ENCODE results near the gene BLTP3A.
"Not testable (repeated sequence)": the region's sequence is repeated elsewhere in the genome, so short reads cannot be mapped to it uniquely, and the experiment has no call there.

The BLTP3A gene

DNA sequence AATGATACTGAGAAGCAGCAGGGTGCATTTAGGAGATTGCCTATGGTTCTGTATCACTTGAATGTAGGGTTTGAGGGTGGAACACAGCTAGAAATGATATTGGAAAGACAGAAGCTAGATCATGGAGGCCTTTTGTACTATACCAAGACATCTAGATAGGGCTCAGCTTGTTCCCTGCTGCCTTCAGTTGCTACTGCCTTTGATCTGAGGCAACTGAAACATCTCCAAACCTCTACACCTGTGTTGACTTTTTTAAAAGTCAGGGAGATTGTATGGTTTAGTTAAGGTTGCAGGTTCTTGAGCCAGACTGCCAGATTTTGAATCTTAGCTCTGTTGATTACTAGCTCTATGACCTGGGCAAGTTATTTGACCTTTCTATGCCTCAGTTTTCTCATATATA is 12.7 kb downstream of the BLTP3A start:
- Histone ChIP-seq H3K27me3 (replicated peaks; ENCODE audit: insufficient read depth, low read length) (no peaks in the 10 kb centered on the region), H3K4me2 (ENCODE audit: low read depth, low read length) (no peak overlapping the region), H3K27ac (ENCODE audit: low read length) (no peak overlapping the region), H3K4me1 (ENCODE audit: low read length) (no peaks in the 10 kb centered on the region), H3K9me3 (replicated peaks; ENCODE audit: insufficient read depth, low read length) (no peaks in the 10 kb centered on the region), H3K9me2 (replicated peaks; ENCODE audit: insufficient read depth, low read length) (no peaks in the 10 kb centered on the region), H3K4me3 (ENCODE audit: low read length) (no peak overlapping the region), H2AFZ (ENCODE audit: low read length) (no peak overlapping the region), H3K79me2 (ENCODE audit: low read length) (peaks cover 77% of the 10 kb centered on the region), H3F3A (ENCODE audit: insufficient read depth, low read length) (no peaks in the 10 kb centered on the region), H3K9ac (ENCODE audit: low read length) (no peak overlapping the region), H3K36me3 (replicated peaks; ENCODE audit: insufficient read depth, low read length) (no peaks in the 10 kb centered on the region), H4K20me1 (ENCODE audit: insufficient read depth, low read length) (no peaks in the 10 kb centered on the region)
- TF ChIP-seq EZH2 (optimal IDR thresholded peaks at IDR 0.05; ENCODE audit: low read depth, low read length) (no peak), EZH2phosphoT487 (IDR thresholded peaks at IDR 0.05; ENCODE audit: low read length) (no peak), CTCF (IDR thresholded peaks at IDR 0.05; ENCODE audit: low read length) (no peak)
- DNase-seq = no peak

- H3K79me2 ChIP-seq (ENCODE audit: low read length) = peaks cover 73% of the 10 kb centered on the region
- H4K20me1 ChIP-seq (ENCODE audit: insufficient read depth, low read length); H3K27me3 ChIP-seq (replicated peaks; ENCODE audit: insufficient read depth, low read length): not testable (repeated sequence)
These were observed 13.2 kb downstream of the BLTP3A start for GRCh38 chr6:34805074-34805473.

GRCh38 chr6:34806738-34807453 is 15.0 kb downstream of the BLTP3A start:
- no peaks in the 10 kb centered on the region; the same call in 1 of the 2 replicates for H4K20me1 ChIP-seq (ENCODE audit: insufficient read depth, low read length)
- H2AFZ ChIP-seq (ENCODE audit: low read length) = no peak overlapping the region
- peaks cover 68% of the 10 kb centered on the region for H3K79me2 ChIP-seq (ENCODE audit: low read length)
- H3K4me2 ChIP-seq (ENCODE audit: low read depth, low read length) = no peak overlapping the region
- H3K4me1 ChIP-seq (ENCODE audit: low read length) = peaks cover 20% of the 10 kb centered on the region
- no peaks in the 10 kb centered on the region for H3K9me2 ChIP-seq (replicated peaks; ENCODE audit: insufficient read depth, low read length)
- no peak overlapping the region for H3K27ac ChIP-seq (ENCODE audit: low read length)
- no peak for DNase-seq
- no peaks in the 10 kb centered on the region for H3K36me3 ChIP-seq (replicated peaks; ENCODE audit: insufficient read depth, low read length)
- H3F3A ChIP-seq (ENCODE audit: insufficient read depth, low read length) = peaks cover 9% of the 10 kb centered on the region
- no peaks in the 10 kb centered on the region for H3K27me3 ChIP-seq (replicated peaks; ENCODE audit: insufficient read depth, low read length)
- H3K4me3 ChIP-seq (ENCODE audit: low read length) = no peak overlapping the region
- no peaks in the 10 kb centered on the region for H3K9me3 ChIP-seq (replicated peaks; ENCODE audit: insufficient read depth, low read length)
- TF ChIP-seq EZH2phosphoT487 (IDR thresholded peaks at IDR 0.05; ENCODE audit: low read length) (no peak), CTCF (IDR thresholded peaks at IDR 0.05; ENCODE audit: low read length) (no peak), EZH2 (optimal IDR thresholded peaks at IDR 0.05; ENCODE audit: low read depth, low read length) (no peak)
- H3K9ac ChIP-seq (ENCODE audit: low read length) = no peak overlapping the region

More at GRCh38 chr6:34805074-34805473, 13.2 kb downstream of the BLTP3A start:
- not testable (repeated sequence) for H3K4me1 ChIP-seq (ENCODE audit: low read length); H3K36me3 ChIP-seq (replicated peaks; ENCODE audit: insufficient read depth, low read length); DNase-seq; H3K9me2 ChIP-seq (replicated peaks; ENCODE audit: insufficient read depth, low read length); H3F3A ChIP-seq (ENCODE audit: insufficient read depth, low read length); H3K4me2 ChIP-seq (ENCODE audit: low read depth, low read length); H2AFZ ChIP-seq (ENCODE audit: low read length); H3K27ac ChIP-seq (ENCODE audit: low read length); H3K4me3 ChIP-seq (ENCODE audit: low read length); H3K9ac ChIP-seq (ENCODE audit: low read length); H3K9me3 ChIP-seq (replicated peaks; ENCODE audit: insufficient read depth, low read length)

DNA sequence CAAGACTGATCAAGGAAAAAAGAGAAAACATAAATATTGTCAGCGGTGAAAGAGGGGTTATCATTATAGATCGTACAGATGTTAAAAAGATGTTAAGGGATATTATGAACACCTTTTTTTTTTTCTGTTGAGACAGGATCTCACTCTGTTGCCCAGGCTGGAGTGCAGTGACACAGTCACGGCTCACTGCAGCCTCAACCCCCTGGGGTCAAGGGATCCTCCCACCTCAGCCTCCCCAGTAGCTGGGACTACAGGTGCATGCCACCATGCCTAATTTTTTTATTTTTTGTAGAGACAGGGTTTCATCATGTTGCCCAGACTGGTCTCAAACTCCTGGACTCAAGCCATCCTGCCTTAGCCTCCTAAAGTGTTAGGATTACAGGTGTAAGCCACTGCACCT is 16.6 kb downstream of the BLTP3A start:
- H3K9ac ChIP-seq (ENCODE audit: low read length); H3K4me2 ChIP-seq (ENCODE audit: low read depth, low read length); DNase-seq; H3K27me3 ChIP-seq (replicated peaks; ENCODE audit: insufficient read depth, low read length); H3K9me2 ChIP-seq (replicated peaks; ENCODE audit: insufficient read depth, low read length); H4K20me1 ChIP-seq (ENCODE audit: insufficient read depth, low read length); H2AFZ ChIP-seq (ENCODE audit: low read length); H3K27ac ChIP-seq (ENCODE audit: low read length); H3K36me3 ChIP-seq (replicated peaks; ENCODE audit: insufficient read depth, low read length); H3F3A ChIP-seq (ENCODE audit: insufficient read depth, low read length); H3K4me3 ChIP-seq (ENCODE audit: low read length); H3K9me3 ChIP-seq (replicated peaks; ENCODE audit: insufficient read depth, low read length): not testable (repeated sequence)
- Histone ChIP-seq H3K79me2 (ENCODE audit: low read length) (peaks cover 72% of the 10 kb centered on the region), H3K4me1 (ENCODE audit: low read length) (peaks cover 20% of the 10 kb centered on the region)

GRCh38 chr6:34809419-34809818 is 17.5 kb downstream of the BLTP3A start:
- H3K27ac ChIP-seq (ENCODE audit: low read length); H4K20me1 ChIP-seq (ENCODE audit: insufficient read depth, low read length); H3K9ac ChIP-seq (ENCODE audit: low read length); H3F3A ChIP-seq (ENCODE audit: insufficient read depth, low read length); H3K4me3 ChIP-seq (ENCODE audit: low read length); H3K27me3 ChIP-seq (replicated peaks; ENCODE audit: insufficient read depth, low read length); DNase-seq; H3K9me2 ChIP-seq (replicated peaks; ENCODE audit: insufficient read depth, low read length); H3K9me3 ChIP-seq (replicated peaks; ENCODE audit: insufficient read depth, low read length); H2AFZ ChIP-seq (ENCODE audit: low read length); H3K4me2 ChIP-seq (ENCODE audit: low read depth, low read length); H3K36me3 ChIP-seq (replicated peaks; ENCODE audit: insufficient read depth, low read length): not testable (repeated sequence)
- H3K4me1 ChIP-seq (ENCODE audit: low read length) = peaks cover 20% of the 10 kb centered on the region
- peaks cover 72% of the 10 kb centered on the region for H3K79me2 ChIP-seq (ENCODE audit: low read length)

Data from MM.1S (cell line).